CD4-positive, alpha-beta T cell treated with Interleukin-15 for 4 hours (primary cell): ENCODE results near the gene PHKG1.
"Not testable (repeated sequence)": the region's sequence is repeated elsewhere in the genome, so short reads cannot be mapped to it uniquely, and the experiment has no call there.

ENCODE experiments used
- DNase-seq: peaks from one replicate; pipeline ENCODE4 v3.0.0-alpha.2; 2020; ENCODE audit warnings: low spot score

Gene PHKG1

DNA sequence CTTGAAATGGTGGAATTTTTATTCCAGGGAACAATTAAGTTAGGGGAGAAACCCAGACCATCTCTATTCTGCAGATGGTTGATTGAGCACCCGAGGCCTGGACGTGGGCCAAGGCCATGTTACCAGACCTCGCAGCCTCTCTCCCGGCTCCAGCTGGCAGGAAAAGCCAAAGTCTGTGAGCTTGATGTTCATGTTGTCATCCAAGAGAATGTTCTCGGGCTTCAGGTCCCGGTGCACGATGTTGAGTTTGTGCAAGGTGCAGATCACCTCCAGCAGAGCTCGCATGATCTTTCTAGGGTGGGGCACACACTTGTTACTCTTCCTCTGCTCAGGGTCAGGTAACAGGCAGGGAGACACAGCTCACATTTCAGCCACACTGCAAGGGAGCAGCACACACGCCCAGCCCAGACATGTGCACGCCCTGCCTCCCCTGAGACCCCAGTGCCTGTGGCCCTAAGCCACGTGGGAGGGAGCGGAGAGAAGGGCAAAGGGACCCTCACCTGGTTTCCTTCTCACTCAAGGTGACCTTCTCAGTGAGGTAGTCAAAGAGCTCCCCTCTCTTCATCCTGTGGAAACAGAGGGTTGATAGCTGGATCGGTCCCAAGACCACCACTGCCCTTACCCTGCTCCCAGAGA lies 9.5 kb downstream of the PHKG1 start:
- no peak for DNase-seq

DNA sequence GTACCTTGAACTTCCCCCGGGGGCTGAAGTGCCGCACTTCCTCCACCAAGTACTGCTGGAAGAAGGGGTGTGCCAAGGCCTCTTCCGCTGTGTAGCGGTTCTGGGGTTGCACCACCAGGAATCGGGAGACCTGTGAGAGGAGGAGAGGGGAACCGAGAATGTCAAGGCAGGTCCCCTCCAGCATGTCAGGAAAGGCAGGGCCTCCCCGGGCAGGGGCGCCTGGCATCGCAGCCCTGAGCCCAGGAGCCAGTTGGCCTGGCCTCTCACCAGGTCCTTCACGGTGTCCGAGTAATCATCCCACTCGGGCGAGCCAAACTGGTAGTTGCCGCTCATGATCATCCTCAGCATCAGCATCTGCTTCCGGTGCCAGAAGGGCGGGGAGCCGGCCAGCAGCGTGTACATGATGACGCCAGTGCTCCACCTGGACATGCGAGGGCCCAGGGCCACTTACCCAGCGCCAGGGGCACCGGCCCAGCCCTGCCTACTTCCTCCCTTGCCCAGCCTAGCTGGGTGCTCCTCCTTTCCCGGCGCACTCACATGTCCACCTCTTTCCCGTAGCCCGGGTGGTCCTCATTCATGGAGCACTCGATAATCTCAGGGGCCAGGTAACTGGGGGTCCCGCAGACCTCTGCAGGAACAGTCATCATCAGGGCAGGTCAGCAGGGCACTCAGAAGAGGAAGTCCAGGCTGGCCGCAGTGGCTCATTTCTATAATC lies 11.0 kb downstream of the PHKG1 start:
- no peak for DNase-seq

DNA sequence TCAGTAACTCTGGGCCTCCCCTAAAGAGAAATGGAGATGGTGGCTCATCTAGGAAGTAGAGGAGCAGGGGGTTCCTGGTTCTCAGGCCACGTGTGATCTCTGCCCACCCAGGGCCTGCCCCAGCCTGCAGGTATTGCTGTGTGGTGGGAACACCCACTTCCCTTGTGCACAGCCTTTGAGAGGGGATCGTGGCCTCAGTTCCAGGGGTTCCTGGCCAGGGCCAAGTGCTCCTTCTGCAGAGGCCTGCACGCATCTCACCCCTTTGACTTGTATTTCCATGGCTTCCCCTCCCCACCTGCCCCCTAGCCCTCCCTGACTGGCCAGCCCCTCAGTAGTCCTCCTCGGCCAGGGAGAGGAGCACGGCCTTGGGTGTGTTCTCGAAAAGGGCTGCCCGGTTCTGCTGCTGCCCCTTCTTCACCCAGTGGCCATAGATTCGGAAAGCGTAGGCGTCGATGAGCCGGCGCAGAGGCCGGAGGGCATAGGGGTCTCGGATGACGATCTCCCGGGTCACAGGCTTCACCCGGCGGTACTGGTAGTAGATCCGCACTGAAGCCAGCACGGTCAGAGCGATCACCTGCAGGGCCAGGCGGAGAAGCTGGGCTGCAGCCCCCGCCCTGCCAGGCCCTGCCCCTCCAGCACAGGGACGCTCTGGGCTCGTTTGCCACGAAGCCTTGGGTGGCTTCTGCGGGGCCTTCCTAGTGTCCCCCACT lies 11.9 kb downstream of the PHKG1 start:
- not testable (repeated sequence) for DNase-seq

DNA sequence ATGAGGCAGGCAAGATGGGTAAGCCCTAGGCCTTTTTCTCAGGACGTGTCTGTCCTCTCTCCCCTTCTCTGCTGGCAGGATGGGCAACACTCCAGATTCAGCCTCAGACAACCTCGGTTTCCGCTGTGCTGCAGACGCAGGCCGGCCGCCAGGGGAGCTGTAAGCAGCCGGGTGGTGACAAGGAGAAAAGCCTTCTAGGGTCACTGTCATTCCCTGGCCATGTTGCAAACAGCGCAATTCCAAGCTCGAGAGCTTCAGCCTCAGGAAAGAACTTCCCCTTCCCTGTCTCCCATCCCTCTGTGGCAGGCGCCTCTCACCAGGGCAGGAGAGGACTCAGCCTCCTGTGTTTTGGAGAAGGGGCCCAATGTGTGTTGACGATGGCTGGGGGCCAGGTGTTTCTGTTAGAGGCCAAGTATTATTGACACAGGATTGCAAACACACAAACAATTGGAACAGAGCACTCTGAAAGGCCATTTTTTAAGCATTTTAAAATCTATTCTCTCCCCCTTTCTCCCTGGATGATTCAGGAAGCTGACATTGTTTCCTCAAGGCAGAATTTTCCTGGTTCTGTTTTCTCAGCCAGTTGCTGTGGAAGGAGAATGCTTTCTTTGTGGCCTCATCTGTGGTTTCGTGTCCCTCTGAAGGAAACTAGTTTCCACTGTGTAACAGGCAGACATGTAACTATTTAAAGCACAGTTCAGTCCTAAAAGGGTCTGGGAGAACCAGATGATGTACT lies 13.1 kb downstream of the PHKG1 start:
- DNase-seq, result no peak

DNA sequence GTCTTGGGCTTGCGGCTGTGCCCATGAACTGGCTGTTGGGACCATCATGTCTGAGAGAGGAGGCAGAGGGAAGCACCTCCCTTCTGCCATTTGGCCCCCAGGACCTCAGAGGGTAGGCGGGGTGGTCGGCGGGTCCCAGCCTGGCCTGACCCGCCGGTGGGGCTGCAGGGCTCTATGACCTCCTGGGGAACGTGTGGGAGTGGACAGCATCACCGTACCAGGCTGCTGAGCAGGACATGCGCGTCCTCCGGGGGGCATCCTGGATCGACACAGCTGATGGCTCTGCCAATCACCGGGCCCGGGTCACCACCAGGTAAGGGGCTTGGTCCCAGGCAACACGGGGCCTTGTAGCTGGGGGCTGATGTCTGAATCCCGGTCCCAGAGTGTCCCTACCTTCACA lies 14.6 kb downstream of the PHKG1 start:
- no peak for DNase-seq

DNA sequence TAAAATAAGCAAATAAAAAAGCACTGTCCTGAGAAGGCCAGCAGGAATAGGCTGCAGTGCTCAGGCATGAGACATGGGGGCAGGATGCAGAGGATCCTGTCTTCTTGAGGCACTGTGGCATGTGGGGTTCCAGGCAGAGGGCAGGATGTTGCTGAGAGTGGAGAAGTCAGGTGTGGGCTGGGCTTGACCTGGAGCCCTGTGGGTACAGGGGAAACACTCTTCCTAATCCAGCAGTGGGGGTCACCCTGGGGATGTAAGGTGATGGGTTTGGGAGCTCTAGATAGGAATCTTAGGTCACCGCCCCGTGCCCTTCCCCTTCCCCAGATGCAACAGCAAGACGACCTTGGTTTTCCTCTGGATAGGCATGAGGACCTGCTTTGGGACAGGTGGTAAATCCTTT lies 15.1 kb downstream of the PHKG1 start:
- DNase-seq, result no peak

DNA sequence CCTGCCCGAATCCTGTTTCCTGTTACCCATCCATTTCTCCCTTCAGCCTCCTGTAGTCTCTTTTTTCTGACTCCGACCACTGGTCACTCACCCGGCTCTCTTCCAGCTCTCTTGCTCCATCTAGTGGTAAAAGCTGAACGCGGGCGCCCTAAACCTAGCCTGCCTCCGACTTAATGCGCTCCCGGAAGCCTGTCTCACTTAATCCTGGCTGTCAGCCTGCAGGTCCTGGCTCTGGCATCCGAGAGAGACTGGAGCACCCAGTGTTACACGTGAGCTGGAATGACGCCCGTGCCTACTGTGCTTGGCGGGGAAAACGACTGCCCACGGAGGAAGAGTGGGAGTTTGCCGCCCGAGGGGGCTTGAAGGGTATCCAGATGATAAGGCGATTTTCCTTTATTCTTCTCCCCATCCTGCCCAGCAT lies 18.4 kb downstream of the PHKG1 start:
- peak; percentile 75 for DNase-seq

DNA sequence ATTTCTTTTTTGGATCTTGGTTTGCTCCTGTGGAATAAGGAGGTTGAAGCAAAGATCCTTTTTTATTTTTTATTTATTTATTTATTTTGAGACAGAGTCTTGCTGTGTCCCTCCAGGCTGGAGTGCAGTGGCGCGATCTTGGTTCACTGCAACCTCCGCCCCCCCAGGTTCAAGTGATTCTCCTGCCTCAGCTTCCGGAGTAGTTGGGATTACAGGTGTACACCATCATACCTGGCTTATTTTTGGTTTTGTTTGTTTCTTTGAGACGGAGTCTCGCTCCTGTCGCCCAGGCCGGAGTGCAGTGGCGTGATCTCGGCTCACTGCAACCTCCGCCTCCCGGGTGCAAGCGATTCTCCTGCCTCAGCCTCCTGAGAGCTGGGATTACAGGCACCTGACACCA lies 26.4 kb downstream of the PHKG1 start:
- DNase-seq, result not testable (repeated sequence)

DNA sequence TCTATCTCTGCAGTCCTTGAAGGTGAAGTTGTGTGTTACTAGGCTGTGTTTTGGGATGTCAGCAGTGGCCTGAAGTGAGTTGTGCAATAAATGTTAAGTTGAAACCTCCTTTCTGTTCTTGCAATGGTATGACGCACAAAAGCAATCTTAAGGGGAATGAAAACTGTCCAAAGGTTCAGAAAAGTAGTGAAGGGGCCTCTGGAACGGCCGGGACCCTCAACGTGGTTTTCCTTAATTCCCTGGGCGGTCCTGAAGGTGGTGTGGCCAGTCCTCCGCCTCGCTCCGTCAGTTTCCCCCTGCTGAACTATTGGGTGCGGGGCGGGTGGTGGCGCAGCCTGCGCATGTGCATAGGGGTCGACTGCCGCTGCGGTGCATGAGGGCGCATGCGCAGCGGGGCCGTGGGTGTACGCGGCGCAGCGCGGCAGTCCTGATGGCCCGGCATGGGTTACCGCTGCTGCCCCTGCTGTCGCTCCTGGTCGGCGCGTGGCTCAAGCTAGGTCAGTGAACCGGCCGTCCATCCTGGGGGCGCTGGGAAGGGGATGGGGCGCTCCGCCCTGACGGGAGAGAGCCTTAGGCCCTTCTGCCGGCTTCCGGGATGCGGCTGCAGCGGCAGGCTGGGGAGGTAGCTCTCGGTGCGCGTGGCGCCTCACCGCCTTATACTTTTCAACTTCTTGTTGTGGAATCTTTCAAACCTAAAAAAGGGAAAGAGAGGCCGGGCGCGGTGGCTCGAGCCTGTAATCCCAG lies 28.7 kb downstream of the PHKG1 start, which contains the start of gene SUMF2:
SUMF2 (plus strand) TSS at position 405 of the 744 bp plus-strand sequence; CDS start at position 431, 26 bp downstream.
- peak; percentile 86 for DNase-seq

DNA sequence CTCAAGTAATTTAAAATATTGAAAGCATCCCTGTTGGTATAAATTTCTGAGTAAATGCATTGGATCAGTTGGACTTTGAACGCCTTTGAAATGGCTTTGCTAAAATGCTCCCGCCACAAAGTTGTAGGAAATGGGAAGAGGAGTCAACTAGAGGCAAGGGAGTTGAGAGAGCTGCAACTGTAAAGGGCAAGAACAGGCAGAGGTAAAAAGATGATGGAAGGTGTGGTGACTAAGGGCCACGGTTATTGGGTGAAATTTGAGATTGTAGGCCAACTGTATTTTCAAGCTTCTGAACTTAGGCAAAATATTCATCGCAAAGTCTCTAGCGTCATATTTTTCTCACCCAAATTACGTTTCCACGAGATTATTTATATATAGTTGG lies 29.3 kb downstream of the PHKG1 start:
- no peak for DNase-seq

DNA sequence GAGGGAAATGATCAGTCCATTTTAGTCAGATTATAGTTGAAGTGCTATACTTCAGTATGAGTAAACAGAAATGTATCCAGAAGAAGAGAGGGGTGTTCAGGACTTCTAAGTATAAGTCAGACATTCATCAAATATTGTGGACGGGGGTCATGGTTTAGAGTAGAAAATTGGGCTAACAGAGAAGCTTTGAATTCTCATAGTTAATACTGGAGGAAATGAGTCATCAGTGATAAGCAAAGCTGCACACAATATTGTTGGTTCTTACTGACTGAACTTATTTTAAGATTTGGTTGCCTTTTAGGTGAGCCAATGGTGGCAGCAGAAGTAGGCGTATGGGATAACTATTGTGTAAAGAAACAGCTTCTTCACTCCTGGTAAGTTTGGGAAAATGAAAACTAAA lies 30.4 kb downstream of the PHKG1 start:
- peak; percentile 16 for DNase-seq

DNA sequence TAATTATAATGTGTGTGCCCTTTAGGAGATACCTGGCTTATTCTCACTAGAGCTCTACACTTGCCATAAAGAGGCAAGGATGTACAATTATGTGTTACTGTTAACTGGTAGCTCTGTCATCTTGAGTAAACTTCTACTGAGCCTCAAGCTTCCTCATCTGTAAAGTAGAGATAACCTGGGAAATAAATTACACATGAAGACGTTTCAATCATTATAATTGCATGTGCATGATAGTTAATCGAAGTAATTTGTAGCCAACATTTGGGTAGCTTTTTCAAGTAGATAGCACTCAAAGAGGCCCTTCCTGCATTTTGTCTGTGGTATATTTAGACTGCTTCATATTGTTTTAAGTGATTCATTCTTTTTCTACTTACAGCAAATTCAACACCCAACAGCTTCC lies 38.8 kb downstream of the PHKG1 start:
- DNase-seq, result no peak

DNA sequence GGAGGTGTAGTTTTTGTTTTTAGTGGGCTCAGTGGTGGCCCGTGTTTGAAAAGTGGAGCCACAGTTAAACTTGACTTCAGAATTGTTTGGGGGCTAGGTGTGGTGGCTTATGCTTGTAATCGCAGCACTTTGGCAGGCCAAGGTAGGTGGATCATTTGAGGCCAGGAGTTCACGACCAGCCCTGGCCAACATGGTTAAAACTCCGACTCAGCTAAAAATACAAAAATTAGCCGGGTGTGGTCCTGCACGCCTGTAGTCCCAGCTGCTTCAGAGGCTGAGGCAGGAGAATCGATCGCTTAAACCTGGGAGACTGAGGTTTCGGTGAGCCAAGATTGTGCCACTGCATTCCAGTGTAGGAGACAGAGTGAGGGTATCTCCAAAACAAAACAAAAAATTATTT lies 39.4 kb downstream of the PHKG1 start:
- no peak for DNase-seq

DNA sequence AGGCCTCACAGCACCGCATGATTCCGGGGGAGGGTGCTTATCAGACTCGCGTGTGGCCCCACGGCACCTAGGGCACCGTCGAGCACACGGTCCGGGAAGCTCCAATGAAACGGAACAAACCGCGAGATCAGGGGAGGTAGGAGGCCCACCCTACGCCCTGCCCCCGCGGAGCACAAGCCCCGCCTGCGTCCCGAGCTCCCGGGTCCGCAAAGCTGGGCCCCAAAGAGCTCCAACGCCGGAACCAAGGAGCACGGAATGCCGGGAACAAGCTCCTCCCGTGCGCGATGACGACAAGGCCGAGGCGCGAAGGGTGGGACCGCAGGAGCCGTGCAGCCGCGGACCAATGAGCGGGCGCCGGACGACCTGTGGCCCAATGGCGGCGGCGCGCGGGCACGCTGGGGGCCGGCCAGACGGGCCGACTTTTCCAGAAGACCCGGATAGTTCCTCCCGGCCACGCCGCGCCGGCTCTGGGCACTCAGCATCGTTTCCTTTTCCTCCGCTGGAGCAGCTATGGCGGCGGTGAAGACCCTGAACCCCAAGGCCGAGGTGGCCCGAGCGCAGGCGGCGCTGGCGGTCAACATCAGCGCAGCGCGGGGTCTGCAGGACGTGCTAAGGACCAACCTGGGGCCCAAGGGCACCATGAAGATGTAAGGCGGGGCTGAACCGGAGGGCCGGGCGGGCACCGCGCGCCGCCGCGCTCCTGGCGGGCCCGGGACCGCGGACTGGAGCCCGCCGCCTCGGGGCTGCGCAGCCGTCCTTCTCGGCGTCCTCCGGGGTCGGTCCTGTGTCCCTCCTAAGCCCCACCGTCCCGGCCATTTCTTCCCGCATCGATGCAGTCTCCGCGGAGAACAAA lies 41.2 kb downstream of the PHKG1 start, which contains the start of the genes CCT6A and PSPH:
CCT6A (plus strand) TSS at position 427 of the 853 bp plus-strand sequence; CDS start at position 511, 84 bp downstream.
PSPH (minus strand) TSS at position 106 of the 853 bp plus-strand sequence. CDS start 30,232 bp downstream, outside the sequence.
- peak; percentile 88 for DNase-seq

DNA sequence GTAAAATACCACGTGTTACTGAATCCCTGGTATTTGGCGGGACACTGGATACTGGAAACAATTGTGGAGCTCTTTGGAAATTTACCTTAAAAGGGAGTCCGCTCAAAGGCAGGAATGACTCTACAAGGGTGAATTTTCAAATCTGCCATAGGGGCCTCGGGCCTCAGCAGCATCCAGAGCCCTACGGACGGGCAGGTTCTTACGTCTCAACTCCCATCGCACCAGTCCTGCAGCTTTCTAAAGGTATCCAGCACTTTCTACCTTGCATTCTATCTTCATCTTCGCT lies 41.8 kb downstream of the PHKG1 start:
- no peak for DNase-seq

DNA sequence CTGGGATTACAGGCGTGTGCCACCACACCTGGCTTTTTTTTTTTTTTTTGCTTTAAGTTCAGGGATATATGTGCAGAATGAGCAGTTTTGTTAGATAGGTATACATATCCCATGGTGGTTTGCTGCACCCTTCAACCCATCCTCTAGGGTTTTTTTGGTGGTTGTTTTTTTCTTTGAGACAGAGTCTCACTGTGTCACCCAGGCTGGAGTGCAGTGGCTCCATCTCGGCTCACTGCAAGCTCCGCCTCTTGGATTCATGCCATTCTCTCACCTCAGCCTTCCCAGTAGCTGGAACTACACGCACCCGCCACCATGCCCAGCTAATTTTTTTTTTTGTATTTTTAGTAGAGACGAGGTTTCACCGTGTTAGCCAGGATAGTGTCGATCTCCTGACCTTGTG lies 44.0 kb downstream of the PHKG1 start:
- not testable (repeated sequence) for DNase-seq

DNA sequence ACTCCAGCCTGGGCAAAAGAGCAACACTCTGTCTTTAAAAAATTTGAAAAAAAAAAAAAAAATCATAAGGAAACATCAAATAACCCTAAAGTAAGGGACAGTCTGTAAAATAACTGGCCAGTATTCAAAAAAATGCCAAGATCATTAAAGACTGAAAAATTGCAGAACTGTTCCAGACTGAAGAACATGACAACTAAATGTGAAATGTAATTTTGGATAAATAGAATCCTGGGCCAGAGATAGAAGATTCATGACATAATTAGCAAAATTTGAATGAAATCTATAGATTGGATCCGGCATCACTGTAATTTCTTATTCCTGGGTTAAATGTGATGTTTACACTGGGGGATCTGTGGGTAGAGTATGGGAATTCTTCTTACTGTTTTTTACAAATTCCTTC lies 44.5 kb downstream of the PHKG1 start:
- no peak for DNase-seq

DNA sequence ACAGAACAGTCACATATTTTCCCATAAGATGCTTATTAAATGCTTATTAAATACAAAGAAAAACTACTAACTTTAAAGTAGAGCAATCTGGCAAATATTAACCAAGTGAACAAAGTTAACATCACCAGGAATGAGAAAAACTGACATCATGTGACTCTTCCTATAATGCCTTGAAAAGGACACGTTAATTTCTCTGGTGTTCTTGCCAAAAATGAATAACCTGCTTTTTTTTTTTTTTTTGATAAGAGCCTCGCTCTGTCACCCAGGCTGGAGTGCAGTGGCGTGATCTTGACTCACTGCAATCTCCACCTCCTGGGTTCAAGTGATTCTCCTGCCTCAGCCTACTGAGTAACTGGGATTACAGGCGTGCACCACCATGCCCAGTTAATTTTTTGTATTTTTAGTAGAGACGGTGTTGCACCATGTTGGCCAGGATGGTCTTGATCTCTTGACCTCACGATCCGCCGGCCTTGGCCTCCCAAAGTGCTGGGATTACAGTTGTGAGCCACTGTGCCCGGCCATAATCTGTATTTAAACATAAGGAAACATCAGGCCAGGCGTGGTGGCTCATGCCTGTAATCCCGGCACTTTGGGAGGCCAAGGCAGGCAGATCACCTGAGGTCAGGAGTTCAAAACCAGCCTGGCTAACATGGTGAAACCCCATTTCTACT lies 45.2 kb downstream of the PHKG1 start:
- not testable (repeated sequence) for DNase-seq

DNA sequence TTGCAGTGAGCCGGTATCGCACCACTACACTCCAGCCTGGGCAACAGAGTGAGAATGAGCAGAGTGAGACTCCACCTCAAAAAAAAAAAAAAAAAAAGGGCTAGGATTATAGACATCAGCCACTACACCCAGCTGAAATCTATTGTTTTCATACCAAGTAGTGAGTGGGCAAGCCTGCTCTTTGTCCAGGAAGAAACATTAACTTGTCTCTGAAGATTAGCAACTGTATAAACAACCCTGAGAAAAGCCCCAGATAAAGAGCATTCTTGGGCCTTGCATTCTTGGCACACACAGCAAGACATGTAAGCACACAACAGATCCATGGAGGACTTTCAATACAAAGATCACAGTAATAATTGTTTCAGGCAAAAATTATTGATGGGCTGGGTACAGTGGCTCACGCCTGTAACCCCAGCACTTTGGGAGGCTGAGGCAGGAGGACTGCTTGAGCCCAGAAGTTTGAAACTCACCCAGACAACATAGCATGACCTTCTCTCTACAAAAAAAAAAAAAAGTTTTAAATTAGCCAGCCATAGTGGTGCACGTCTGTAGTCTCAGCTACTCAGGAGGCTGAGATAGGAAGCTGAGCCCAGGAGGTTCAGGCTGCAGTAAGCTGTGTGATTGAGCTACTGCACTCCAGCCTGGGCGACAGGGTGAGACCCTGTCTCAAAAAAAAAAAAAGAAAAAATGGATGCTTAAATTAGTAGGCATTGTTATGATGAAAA lies 45.9 kb downstream of the PHKG1 start:
- DNase-seq, result no peak
